CD4-positive, alpha-beta T cell treated with Interleukin-4 for 4 hours (primary cell): ENCODE measurements around the gene SRPRB.

Experiments used
- DNase-seq: peaks from one replicate; pipeline ENCODE4 v3.0.0-alpha.2; 2020

SRPRB gene

DNA sequence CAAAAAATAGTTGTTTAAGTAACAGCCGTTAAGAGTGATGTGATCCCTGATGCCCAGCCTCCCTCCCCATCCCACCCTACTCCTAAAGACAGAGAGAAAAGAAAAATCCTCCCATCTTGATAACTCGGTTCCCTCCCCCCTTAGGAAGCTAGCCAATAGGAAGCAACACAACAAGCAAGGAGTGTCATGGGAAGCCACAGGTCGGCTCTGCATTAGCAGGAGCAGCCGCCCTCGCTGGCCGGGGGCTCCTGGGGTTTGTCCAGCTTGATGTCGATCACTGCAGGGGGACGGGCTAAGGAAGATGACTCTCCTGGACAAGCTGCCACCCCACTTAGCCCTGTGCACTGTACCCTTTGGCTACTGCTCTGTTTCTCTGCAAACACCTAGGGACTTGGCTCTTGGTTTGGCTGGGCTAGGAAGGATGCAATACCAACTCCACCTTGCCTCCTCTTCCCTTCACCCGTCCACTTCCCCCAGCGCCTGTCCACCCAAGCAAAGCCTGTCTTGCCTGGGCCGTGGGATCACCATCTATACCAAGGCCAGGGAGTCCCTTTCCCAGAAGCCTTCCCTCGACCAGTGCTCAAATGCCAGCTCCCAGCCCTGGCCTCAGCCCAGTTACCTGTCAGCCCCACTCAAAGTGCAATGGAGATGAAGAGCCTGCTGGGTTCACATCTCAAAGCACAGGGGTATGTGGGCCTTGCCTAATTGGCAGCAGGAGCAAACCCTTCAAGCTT lies 23.1 kb downstream of the SRPRB start:
- no peak for DNase-seq

DNA sequence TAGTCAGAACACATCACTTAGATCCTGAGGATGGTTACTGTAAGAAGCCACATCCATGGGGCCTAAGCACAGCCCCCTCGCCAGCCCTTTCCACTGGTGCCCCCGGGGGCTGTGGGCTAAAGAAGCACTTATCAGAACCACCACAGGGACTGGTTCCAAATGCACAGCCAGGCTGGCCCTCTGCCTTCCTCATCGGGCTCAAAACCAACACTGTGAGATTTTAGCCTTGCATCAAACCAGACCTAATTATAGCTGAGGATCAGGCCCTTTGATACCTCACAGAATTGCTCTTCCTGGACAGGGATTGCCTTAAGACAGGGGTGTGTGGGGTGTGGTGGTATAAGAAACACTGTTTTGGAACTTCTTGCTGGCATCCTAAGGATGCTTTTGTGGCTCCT lies 23.7 kb downstream of the SRPRB start:
- DNase-seq = no peak

- no peak for DNase-seq
These were observed 24.5 kb downstream of the SRPRB start for GRCh38 chr3:133830071-133830470.

DNA sequence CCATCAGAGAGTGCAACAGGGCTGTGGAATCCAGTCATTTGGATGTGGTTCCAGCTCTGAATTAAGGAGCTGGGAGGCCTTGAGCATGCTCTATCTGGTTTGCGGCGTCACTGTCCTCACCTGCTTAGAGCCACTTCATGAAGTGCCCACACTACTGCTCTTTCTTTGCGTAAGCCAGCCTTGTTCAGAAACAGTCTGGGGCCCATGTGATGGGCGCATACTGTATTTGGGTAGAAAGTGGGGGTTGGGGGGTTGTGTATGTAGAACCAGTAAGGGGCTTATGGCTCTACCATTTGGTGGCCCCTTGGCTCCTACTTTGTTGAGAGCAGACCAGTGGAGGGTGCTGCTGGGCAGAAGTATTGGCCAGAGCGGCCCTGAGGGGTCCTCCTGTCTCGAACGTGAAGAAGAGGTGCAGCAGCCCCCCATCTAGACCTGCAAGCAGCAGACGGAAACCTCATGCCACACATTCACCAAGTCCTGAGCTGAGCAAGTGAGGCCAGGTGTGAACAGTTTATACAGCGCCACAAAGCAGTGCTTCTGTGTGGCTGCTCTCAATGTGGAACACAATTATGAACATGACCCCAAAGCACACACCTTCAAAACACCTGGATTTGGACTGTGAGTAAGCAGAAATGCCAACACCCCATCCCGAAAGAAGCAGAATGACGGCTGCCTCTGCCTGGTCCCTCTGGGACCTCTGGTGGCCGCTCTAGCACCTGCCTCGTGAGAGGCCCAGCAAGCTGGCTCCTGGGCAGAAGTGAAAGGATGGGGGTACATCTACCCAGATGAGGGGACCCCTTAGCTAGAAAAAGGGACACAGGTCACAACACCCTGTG lies 26.6 kb downstream of the SRPRB start:
- no peak for DNase-seq

GRCh38 chr3:133832802-133833144 lies 27.2 kb downstream of the SRPRB start:
- DNase-seq = no peak

DNA sequence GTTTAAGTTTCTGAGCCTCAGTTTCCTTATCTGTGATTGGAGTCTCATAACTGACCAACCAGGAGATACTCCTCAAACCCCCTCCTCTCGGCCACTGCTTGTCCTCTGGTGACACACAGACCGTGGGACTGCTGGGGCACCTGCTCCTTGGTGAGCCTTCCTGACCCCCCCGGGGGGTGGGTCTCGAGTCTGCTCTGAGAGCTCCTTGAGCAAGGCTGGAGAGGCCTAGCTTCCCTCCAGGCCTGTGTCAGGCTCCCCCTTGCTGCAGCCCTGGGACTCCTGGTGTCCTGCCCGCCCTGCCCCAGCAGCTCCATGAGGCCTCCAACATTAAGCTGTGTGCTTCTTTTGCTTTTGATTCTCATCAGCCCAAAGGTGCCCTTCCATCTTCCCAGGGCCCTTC lies 27.7 kb downstream of the SRPRB start:
- DNase-seq = no peak

GRCh38 chr3:133833880-133834620 lies 28.4 kb downstream of the SRPRB start:
- DNase-seq = no peak

- DNase-seq = no peak
These were observed 29.2 kb downstream of the SRPRB start for GRCh38 chr3:133834621-133835417.

DNA sequence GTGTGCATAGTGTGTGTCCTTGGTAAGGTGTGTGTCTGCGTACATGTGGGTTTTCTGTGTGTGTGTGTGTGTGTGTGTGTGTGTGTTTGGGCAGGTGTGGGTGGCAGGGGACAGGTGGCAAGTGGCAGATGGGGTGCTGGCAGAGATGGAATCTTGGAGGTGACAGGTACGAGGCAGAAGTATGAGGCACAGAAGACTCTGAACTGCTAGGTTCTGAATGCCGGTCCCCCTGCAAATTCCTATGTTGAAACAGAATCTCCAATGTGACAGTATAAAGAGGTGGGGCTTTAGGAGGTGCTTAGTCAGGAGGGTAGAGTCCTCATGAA lies 29.8 kb downstream of the SRPRB start:
- no peak for DNase-seq

- no peak for DNase-seq
These were observed 30.3 kb downstream of the SRPRB start for GRCh38 chr3:133835961-133836360.

DNA sequence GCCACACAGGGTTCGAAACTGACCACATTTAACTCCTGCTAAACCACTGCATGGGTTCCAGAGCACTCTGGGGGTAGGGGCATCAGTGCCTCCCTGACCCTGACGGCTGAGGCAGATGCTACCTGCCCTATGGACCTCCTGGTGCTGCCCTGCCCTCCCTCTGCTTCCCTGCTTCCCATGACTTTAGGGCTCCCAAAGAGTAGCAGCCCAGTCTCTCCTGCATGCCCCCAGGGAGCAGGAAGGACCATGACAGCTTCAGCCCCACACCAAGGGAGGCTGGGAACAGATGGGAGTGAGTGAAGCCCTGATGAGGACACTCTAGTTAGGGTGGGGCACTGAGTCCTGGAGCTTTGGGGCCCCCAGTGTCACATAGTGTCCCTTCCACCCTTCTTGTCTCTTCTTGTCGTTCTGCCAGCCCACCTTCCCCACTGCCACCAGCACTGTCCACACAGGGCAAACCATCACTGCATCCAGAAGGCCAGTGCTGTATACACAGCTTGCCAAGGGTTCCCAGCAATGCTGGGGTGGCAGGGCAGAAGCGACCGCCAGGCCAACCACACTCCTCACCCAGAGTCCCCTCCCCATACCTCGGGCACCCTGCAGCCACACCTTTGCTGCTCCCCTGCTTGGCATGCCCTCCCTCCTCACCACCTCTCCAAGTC lies 31.0 kb downstream of the SRPRB start:
- DNase-seq = no peak

GRCh38 chr3:133837487-133838295 lies 32.1 kb downstream of the SRPRB start:
- DNase-seq = no peak

DNA sequence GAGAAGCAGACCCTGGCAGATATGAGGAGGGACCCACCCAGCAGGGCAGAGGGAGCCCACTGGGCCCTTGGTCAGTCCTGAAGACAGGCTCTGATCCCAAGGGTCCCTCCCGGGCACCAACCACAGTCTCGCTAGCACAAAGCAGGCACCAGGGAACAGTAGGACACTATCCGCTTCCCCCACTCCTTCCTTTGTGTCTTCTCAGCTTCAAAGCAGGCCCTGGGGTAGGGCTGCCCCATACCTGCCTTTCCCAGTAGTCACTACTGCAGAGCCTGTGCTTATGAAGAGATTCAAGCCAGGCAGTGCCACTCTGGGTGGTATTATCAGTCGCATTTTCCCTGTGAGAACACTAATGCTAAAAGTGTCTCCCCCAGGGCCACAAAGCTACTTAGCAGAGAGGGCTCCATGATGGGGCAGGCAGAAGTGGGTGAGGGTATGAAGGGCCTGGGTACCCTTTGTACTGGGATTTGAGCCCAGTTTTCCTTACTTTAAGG lies 32.7 kb downstream of the SRPRB start:
- DNase-seq = no peak

DNA sequence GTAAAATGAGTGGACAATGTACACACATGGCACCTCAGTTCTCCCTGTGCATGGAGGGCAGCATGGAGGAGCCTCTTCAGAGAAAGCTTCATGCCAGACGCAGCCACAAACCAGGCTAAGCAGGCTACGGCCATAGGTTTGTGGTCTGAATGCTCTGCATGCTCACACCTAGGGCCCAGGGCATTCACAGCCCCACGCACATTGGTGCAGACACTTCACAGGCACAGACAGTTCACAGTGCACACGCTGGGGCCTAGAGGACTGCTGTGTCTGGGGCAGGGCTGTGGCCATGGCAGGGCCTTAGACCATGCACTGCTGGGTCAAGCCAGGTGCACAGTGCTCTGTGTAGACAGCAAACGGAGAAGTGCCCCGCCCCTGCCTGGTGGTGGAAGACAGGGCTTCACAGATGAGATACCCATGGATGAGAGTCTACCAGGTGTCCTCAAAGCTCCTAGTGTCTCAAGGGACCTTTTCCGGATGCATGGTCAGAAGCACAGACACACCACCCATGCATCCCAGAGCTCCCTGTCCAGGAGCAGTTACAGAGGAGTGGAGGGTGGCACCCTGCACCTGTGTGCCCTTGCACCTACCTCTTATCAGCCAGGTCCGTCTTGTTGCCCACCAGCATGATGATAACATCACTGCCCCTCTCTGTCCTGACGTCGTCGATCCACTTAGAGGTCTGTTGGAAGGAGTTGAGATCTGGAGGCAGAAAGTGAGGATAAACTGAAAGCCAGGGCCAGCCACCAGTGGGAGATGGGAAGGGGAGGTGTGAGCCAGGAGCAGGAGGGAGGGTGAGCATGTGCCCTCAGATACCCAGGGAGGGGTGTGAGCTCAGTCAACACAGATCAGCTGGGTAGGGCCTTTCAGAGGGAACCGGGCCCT lies 33.5 kb downstream of the SRPRB start:
- no peak for DNase-seq

DNA sequence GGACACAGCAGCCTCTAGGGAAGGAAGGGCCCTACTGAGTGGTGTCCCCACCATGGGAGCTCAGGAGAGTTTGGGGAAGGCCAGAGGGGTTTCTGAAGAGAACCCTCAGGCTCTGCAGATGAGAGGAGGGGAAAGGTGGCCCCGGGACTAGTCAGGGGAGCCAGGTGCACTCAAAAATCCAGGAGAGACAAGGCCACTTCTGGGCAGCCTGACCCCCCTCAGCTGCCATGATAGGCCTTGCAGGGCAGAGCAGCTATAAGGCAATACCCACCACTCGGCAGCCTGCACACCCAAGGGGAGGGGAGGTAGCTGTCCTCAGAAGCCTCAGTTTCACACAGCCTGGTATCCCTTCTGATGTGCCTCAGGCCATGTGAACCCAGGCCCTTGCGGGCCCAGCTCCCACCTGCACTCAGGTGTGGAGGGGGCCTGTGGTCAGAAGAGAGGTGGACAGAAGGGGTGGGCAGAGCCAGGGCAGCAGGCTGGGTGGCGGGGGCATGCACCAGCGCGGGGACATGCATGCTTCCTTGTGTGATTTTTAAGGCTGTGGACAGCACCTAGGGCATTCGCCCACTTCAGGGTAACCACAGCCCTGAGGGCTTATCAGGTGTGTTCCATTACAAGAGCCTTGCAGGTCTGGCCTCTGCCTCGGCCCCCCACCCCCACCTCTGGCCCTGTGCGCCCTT lies 34.6 kb downstream of the SRPRB start:
- no peak for DNase-seq

GRCh38 chr3:133840767-133841166 lies 35.2 kb downstream of the SRPRB start:
- no peak for DNase-seq

- DNase-seq = no peak
These were observed 35.6 kb downstream of the SRPRB start for GRCh38 chr3:133841196-133841595.

- no peak for DNase-seq
These were observed 36.5 kb downstream of the SRPRB start for GRCh38 chr3:133842158-133842557.

DNA sequence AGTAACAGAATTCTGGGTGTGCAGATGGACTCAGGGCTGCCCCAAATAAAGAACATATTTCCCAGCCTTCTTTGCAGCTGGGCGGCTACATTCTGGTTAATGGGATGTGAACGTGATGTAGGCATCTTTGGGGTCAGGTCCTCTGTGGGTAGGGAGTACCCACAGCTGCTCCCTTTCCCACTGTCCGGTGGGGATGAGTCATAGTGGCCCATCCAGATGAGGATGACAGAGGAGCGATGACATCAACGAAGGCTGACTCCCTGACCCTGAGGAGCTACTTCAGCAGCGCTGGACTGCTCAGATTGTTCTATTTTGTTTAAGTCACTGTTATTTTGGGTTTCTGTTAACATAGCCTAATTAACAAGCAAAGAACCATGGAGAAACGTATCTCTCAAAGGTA lies 38.0 kb downstream of the SRPRB start:
- no peak for DNase-seq

DNA sequence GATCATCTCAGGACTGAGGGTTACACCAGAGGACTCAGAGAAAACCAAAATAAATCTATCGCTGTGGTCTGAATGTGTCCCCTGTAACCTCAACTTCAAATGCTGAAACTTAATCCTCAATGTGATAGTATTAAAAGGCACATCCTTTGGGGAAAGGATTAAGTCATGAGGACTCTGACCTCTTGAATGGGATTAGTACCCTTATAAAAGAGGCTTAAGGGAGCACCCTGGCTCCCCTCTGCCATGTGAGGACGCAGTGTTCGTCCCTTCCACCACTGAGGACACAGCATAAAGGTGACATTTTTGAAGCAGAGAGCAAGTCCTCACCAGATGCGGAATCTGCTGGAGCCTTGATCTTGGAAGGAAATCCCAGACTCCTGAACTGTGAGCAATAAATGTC lies 39.5 kb downstream of the SRPRB start:
- no peak for DNase-seq
